ENCODE data around the gene BAZ1B. TPM values are rescaled to one million over a fixed set of nuclear protein-coding genes. Genes with fewer than 3 reads are reported as not detected.

Gene BAZ1B
- total and polyA plus RNA-seq, 7 donors: 15.7 to 50.6 (median 41.6) TPM

GRCh38 chr7:73466112-73466511 is 56.0 kb downstream of the BAZ1B start:
- intact Hi-C loops (cut with DNase I): no loop called here
- no peak for DNase-seq
- no peak overlapping the region for H3K27ac ChIP-seq
- peaks cover 4% of the 10 kb centered on the region for H3K4me1 ChIP-seq
- WGBS, 3 donors: 65 to 100% (median 95%) methylated on average over 1 of the region's 1 CpG
- TF ChIP-seq CTCF (IDR thresholded peaks at IDR 0.05): no peak
- H3K9me3 ChIP-seq: no peaks in the 10 kb centered on the region
- H3K27me3 ChIP-seq (ENCODE audit: insufficient read depth in 3 of 3, low read length in 2 of 3): no peaks in the 10 kb centered on the region
- ATAC-seq: no peak
- no peak overlapping the region for H3K4me3 ChIP-seq
- peaks cover 17 to 94% of the 10 kb centered on the region in 2 donors for H3K36me3 ChIP-seq (ENCODE audit: insufficient read depth in 1 of 2, low read depth in 1 of 2)

- 96 to 99% (median 97%) methylated on average over 7 of the region's 7 CpGs for WGBS, 3 donors
- Histone ChIP-seq H3K4me1 (no peaks in the 10 kb centered on the region), H3K36me3 (ENCODE audit: insufficient read depth in 1 of 2, low read depth in 1 of 2) (peaks cover 14 to 100% of the 10 kb centered on the region in 2 donors), H3K27me3 (ENCODE audit: insufficient read depth in 3 of 3, low read length in 2 of 3) (no peaks in the 10 kb centered on the region), H3K9me3 (no peaks in the 10 kb centered on the region), H3K27ac (no peak overlapping the region), H3K4me3 (no peak overlapping the region)
- no peak for TF ChIP-seq CTCF (IDR thresholded peaks at IDR 0.05)
- intact Hi-C loops (cut with DNase I): no loop called here
- no peak for DNase-seq
- no peak for ATAC-seq
These were observed 58.1 kb downstream of the BAZ1B start for GRCh38 chr7:73463966-73464365.

DNA sequence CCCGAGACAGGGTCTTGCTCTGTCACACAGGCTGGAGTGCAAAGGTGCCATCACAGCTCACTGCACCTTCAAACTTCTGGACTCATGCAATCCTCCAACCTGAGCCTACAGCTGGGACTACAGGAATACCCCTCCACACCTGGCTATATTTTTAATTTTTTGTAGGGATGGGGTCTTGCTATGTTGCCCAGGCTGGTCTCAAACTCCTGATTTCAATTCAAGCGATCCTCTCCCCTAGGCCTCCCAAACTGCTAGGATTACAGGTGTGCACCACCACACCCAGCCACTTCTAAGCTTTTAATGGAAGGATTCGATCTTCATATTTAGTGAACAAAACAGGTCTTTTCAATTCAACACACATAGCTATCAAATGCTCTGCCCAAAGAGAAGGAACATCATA is 58.8 kb downstream of the BAZ1B start:
- H3K4me3 ChIP-seq: no peak overlapping the region
- no peaks in the 10 kb centered on the region for H3K4me1 ChIP-seq
- no peak for TF ChIP-seq CTCF (IDR thresholded peaks at IDR 0.05)
- no peak for DNase-seq
- H3K27ac ChIP-seq: no peak overlapping the region
- ATAC-seq: no peak
- intact Hi-C loops (cut with DNase I): no loop called here
- H3K36me3 ChIP-seq (ENCODE audit: insufficient read depth in 1 of 2, low read depth in 1 of 2): peaks cover 17 to 100% of the 10 kb centered on the region in 2 donors
- H3K27me3 ChIP-seq (ENCODE audit: insufficient read depth in 3 of 3, low read length in 2 of 3): no peaks in the 10 kb centered on the region
- no peaks in the 10 kb centered on the region for H3K9me3 ChIP-seq
- WGBS, 3 donors: 92 to 98% (median 94%) methylated on average over 3 of the region's 3 CpGs

DNA sequence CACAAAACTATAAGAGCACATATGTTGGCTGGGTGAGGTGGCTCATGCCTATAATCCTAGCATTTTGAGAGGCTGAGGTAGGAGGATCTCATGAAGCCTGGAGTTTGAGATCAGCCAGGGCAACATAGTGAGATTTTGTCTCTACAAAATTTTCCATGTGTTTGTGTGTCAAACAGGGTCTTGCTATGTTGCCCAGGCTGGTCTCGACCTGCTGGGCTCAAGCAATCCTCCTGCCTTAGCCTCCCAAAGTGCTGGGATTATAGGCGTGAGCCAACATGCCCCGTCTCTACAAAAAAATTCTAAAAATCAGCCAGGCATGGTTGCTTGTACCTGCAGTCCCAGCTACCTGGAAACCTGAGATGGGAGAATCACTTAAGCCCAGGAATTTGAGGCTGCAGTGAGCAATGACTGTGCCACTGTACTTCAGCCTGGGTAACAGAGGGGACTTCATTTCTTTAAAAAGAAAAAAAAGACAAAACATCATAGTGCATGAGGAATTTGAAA is 60.3 kb downstream of the BAZ1B start:
- intact Hi-C loops (cut with DNase I): no loop called here
- DNase-seq (no peak), ATAC-seq (no peak)
- H3K4me1 ChIP-seq: no peaks in the 10 kb centered on the region
- no peak for TF ChIP-seq CTCF (IDR thresholded peaks at IDR 0.05)
- no peak overlapping the region for H3K4me3 ChIP-seq
- no peaks in the 10 kb centered on the region for H3K27me3 ChIP-seq (ENCODE audit: insufficient read depth in 3 of 3, low read length in 2 of 3)
- no peak overlapping the region for H3K27ac ChIP-seq
- WGBS, 3 donors: 94 to 98% (median 96%) methylated on average over 3 of the region's 3 CpGs
- no peaks in the 10 kb centered on the region for H3K9me3 ChIP-seq
- peaks cover 20 to 100% of the 10 kb centered on the region in 2 donors for H3K36me3 ChIP-seq (ENCODE audit: insufficient read depth in 1 of 2, low read depth in 1 of 2)

- no peaks in the 10 kb centered on the region for H3K4me1 ChIP-seq
- no peak for DNase-seq
- no peaks in the 10 kb centered on the region for H3K27me3 ChIP-seq (ENCODE audit: insufficient read depth in 3 of 3, low read length in 2 of 3)
- TF ChIP-seq CTCF (IDR thresholded peaks at IDR 0.05): no peak
- ATAC-seq: no peak
- no peaks in the 10 kb centered on the region for H3K9me3 ChIP-seq
- WGBS, 3 donors: 71 to 88% (median 72%) methylated on average over 3 of the region's 3 CpGs
- H3K27ac ChIP-seq: no peak overlapping the region
- H3K4me3 ChIP-seq: no peak overlapping the region
- intact Hi-C loops (cut with DNase I): no loop called here
- peaks cover 11 to 95% of the 10 kb centered on the region in 2 donors for H3K36me3 ChIP-seq (ENCODE audit: insufficient read depth in 1 of 2, low read depth in 1 of 2)
These were observed 67.7 kb downstream of the BAZ1B start for GRCh38 chr7:73454424-73454823.
